ENCODE data around the gene SPOCK2.

DNA sequence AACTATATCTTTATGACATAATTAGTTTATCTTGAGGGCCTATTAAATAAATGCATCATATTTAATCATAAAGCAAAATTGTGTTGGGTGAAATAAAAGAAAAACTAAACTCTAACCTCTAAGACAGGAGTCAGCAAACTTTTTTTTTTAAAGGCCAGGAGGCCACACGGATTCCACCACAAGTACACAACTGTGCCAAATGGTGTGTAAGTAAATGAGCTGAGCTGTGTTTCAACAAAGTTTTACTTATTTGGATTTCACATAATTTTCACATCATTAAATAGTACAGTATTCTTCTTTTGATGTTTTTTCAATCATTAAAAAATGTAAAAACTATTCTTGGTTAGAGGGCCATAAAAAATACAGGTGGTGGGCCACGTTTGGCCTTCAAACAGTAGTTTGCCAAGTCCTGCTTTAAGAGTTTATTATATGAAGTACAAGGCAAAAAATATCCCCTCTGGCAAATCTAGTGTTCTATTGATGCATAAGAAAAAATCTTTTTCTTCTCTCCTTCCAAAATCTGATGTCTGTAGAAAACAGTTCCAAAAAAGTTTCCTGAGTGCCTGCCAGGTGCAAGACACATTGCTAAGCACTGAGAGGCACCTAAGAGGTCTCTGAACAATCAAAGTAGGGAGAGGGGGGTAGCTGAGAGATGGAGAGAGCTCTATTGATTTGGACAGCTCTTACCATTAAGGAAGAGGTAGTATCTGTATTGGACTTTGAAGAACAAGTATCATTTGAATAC lies 26.5 kb upstream of the SPOCK2 start:
- no peak for TF ChIP-seq CTCF (IDR thresholded peaks at IDR 0.05; ENCODE audit: low read depth, low read length)
- TF ChIP-seq EZH2phosphoT487 (IDR thresholded peaks at IDR 0.05; ENCODE audit: low read depth) = no peak

Measured in OCI-LY3 (cell line).